ENCODE results near the gene MYO5C. TPM values are rescaled to one million over a fixed set of nuclear protein-coding genes. Genes with fewer than 3 reads are reported as not detected.

Gene MYO5C
- total and polyA plus RNA-seq, 2 of the 4 experiments (the other 2 are of a cell fraction) = under 0.01 to 0.03 TPM

- no peak for DNase-seq
- dilution Hi-C loops (cut with HindIII; ENCODE audit: low sequenced_read_pairs, unreplicated experiment) = no loop called here
These were observed 141.4 kb downstream of the MYO5C start for GRCh38 chr15:52153900-52154895.

More at GRCh38 chr15:52153900-52154895, 141.4 kb downstream of the MYO5C start:
- no peak overlapping the region for H3K4me3 ChIP-seq (ENCODE audit: insufficient read depth, low read depth, low read length)
- POLR2A ChIA-PET (ENCODE audit: unreplicated experiment) = no interaction called here
- H4K91ac ChIP-seq (ENCODE audit: insufficient read depth, low read depth, low read length) = no peak overlapping the region
- H4K20me1 ChIP-seq (ENCODE audit: insufficient read depth, low read length) = no peaks in the 10 kb centered on the region
- H3K23ac ChIP-seq (ENCODE audit: low read depth, low read length) = no peak overlapping the region
- no peak overlapping the region for H2AFZ ChIP-seq (replicated peaks; ENCODE audit: low read length, poor library complexity)
- H3K56ac ChIP-seq (ENCODE audit: extremely low read depth, insufficient read depth, low read length) = no peak overlapping the region
- H3K79me1 ChIP-seq (ENCODE audit: low read depth in 1 of 2, low read length in 2 of 2) = peaks cover 9% of the 10 kb centered on the region in 2 experiments; a peak in 3 of 4 replicates
- ATAC-seq (ENCODE audit: low read depth) = no peak
- H3K9me3 ChIP-seq (ENCODE audit: control insufficient read depth, insufficient read depth, low read length) = no peaks in the 10 kb centered on the region
- no peak overlapping the region for H3K4ac ChIP-seq (ENCODE audit: low read depth, low read length)
- in situ Hi-C loops (cut with MboI; ENCODE audit: low sequenced_read_pairs) (no loop called here), intact Hi-C loops (cut with micrococcal nuclease) (no loop called here)
- no peak overlapping the region for H3K4me2 ChIP-seq (ENCODE audit: low read depth, low read length)
- H4K8ac ChIP-seq (ENCODE audit: low read depth in 2 of 2, low read length in 2 of 2) = no peak overlapping the region
- peaks cover 3% of the 10 kb centered on the region; the same call in 1 of the 2 replicates for H3K9me1 ChIP-seq (ENCODE audit: insufficient read depth, low read length)
- peaks cover 14% of the 10 kb centered on the region for H3K36me3 ChIP-seq (ENCODE audit: control insufficient read depth, insufficient read depth, low read length)
- no peak overlapping the region for H2AK5ac ChIP-seq (ENCODE audit: low read depth, low read length)
- BruUV-seq (replicated peaks) = no TSS peak
- H3K9ac ChIP-seq (ENCODE audit: low read depth, low read length) = no peak overlapping the region
- WGBS, 2 experiments (ENCODE audit: extremely low coverage in 2 of 2, insufficient read length in 1 of 2) = 95% methylated on average over 4 of the region's 12 CpGs; no CpG with 5 or more reads in 1 of the 2 experiments
- no peak overlapping the region for H3K14ac ChIP-seq (replicated peaks; ENCODE audit: low read depth, low read length)
- no peak overlapping the region for H2BK20ac ChIP-seq (ENCODE audit: low read depth, low read length)
- no peak overlapping the region for H3K27ac ChIP-seq (ENCODE audit: insufficient read depth, low read length)
- H2BK15ac ChIP-seq (ENCODE audit: low read depth, low read length) = no peak overlapping the region
- H2BK5ac ChIP-seq (ENCODE audit: low read depth, low read length, poor library complexity, severe bottlenecking) = no peak overlapping the region
- TF ChIP-seq RAD21 (IDR thresholded peaks at IDR 0.05; ENCODE audit: low read length) (no peak), BHLHE40 (IDR thresholded peaks at IDR 0.05; ENCODE audit: low read depth, low read length) (no peak), RCOR1 (IDR thresholded peaks at IDR 0.05; ENCODE audit: insufficient replicate concordance, low read length) (no peak)
- CTCF ChIA-PET = interaction anchor here (1.2 kb wide), 2 partner anchors 14 to 73 kb away, joined by 3 read pairs; no protein-coding TSS in a partner anchor
- no peaks in the 10 kb centered on the region for H3K27me3 ChIP-seq (ENCODE audit: control insufficient read depth, insufficient read depth, low read length)
- H3K18ac ChIP-seq (ENCODE audit: low read depth, low read length) = no peak overlapping the region
- no peak overlapping the region for H4K5ac ChIP-seq (ENCODE audit: low read depth, low read length)
- no peak overlapping the region for H2BK120ac ChIP-seq (ENCODE audit: low read depth, low read length)
- no peak overlapping the region for H2AK9ac ChIP-seq (replicated peaks; ENCODE audit: low read depth, low read length, poor library complexity)
- H3K4me1 ChIP-seq (ENCODE audit: control insufficient read depth, insufficient read depth, low read length) = peaks cover 4% of the 10 kb centered on the region
